ENCODE measurements around the gene PRSS8.
"Not testable (repeated sequence)": the region's sequence is repeated elsewhere in the genome, so short reads cannot be mapped to it uniquely, and the experiment has no call there.

Gene PRSS8

GRCh38 chr16:31127182-31127581 is 8.3 kb downstream of the PRSS8 start:
- DNase-seq = no peak

GRCh38 chr16:31125844-31126243 is 9.7 kb downstream of the PRSS8 start:
- no peak for DNase-seq

GRCh38 chr16:31120129-31120528 is 15.4 kb downstream of the PRSS8 start:
- DNase-seq = no peak

GRCh38 chr16:31118223-31119155 is 17.0 kb downstream of the PRSS8 start:
- DNase-seq = no peak

- peak; percentile 93 to 99 (median 96) for DNase-seq
These were observed 17.9 kb downstream of the PRSS8 start, which contains the start of gene KAT8 for GRCh38 chr16:31117384-31118222. TSS of gene KAT8 (plus strand) at chr16:31117664. CDS start at chr16:31117682, 18 bp downstream.

- DNase-seq = no peak
These were observed 21.1 kb downstream of the PRSS8 start for GRCh38 chr16:31114468-31114867.

GRCh38 chr16:31113121-31114120 is 22.1 kb downstream of the PRSS8 start:
- no peak for DNase-seq

- DNase-seq = no peak
These were observed 22.8 kb downstream of the PRSS8 start for GRCh38 chr16:31112711-31113110.

GRCh38 chr16:31111881-31112466 is 23.6 kb downstream of the PRSS8 start:
- no peak for DNase-seq

GRCh38 chr16:31110106-31111034 is 25.2 kb downstream of the PRSS8 start:
- DNase-seq = no peak

- DNase-seq = no peak
These were observed 25.9 kb downstream of the PRSS8 start for GRCh38 chr16:31109622-31110021.

- no peak for DNase-seq
These were observed 26.6 kb downstream of the PRSS8 start for GRCh38 chr16:31108794-31109558.

- DNase-seq = peak; percentile 13 to 59 (median 32)
These were observed 27.3 kb downstream of the PRSS8 start, which contains the start of gene BCKDK for GRCh38 chr16:31108035-31108793. TSS of gene BCKDK (plus strand) at chr16:31108386. CDS start at chr16:31109224, 838 bp downstream.

- DNase-seq = no peak
These were observed 28.1 kb downstream of the PRSS8 start for GRCh38 chr16:31107465-31107867.

- DNase-seq = no peak
These were observed 28.7 kb downstream of the PRSS8 start for GRCh38 chr16:31106509-31107464.

- DNase-seq = peak; percentile 38 to 76 (median 69)
These were observed 29.8 kb downstream of the PRSS8 start for GRCh38 chr16:31105677-31106213.

GRCh38 chr16:31100876-31101641 is 34.5 kb downstream of the PRSS8 start:
- not testable (repeated sequence) for DNase-seq
